ENCODE measurements around the gene GUCA2B.

GUCA2B gene

DNA sequence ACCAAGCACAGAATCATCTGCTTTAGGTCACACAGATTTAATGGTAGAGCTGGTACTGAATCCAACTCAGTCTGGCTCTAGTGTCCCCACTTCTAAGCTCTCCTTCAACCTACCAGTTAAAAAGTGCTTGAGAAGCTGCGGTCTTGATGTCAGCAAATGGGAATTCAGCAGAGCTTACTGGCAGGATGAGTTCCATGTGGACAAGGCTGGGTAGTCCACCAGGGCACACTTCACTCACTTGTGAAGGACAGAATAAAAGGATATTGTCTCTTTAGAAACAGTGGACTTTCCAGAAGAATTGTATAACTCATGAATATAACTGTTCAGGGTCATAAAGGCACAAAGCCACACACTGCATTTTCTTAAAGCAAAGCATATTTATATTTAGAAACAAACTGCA is 35.1 kb upstream of the GUCA2B start:
- DNase-seq, result no peak
- TF ChIP-seq, protein P1, sequence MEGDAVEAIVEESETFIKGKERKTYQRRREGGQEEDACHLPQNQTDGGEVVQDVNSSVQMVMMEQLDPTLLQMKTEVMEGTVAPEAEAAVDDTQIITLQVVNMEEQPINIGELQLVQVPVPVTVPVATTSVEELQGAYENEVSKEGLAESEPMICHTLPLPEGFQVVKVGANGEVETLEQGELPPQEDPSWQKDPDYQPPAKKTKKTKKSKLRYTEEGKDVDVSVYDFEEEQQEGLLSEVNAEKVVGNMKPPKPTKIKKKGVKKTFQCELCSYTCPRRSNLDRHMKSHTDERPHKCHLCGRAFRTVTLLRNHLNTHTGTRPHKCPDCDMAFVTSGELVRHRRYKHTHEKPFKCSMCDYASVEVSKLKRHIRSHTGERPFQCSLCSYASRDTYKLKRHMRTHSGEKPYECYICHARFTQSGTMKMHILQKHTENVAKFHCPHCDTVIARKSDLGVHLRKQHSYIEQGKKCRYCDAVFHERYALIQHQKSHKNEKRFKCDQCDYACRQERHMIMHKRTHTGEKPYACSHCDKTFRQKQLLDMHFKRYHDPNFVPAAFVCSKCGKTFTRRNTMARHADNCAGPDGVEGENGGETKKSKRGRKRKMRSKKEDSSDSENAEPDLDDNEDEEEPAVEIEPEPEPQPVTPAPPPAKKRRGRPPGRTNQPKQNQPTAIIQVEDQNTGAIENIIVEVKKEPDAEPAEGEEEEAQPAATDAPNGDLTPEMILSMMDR (IDR thresholded peaks at IDR 0.05; ENCODE audit: low read depth, low read length, missing control alignments), result no peak
- in situ Hi-C loops (cut with HindIII; ENCODE audit: low pct_ligation_motif_present, low sequenced_read_pairs), result no loop called here
- no peaks in the 10 kb centered on the region for H3K36me3 ChIP-seq (replicated peaks)
- no peak overlapping the region for H3K27ac ChIP-seq
- H3K27me3 ChIP-seq (replicated peaks), result no peaks in the 10 kb centered on the region
- no peak overlapping the region for H3K4me3 ChIP-seq (ENCODE audit: low read depth, low read length)

DNA sequence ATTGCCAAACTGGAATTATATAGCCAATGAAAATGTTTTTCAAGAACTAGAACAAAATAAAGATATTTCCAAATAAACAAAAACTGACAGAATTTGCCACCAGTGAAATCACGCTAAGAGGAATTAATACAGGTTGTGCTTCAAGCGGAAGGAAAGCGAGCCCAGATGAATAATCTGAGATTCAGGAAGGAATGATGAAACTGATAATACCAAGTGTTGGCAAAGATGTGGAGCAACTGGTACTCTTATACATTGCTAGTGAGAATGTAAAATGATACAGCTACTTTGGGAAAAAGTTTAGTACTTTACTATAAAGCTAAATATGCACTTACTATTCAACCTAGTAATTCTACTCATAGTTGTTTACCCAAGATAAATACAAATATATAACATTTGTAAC is 30.8 kb upstream of the GUCA2B start:
- no peak for DNase-seq
- Histone ChIP-seq H3K4me3 (ENCODE audit: low read depth, low read length) (no peak overlapping the region), H3K27me3 (replicated peaks) (no peaks in the 10 kb centered on the region), H3K27ac (no peak overlapping the region), H3K36me3 (replicated peaks) (no peaks in the 10 kb centered on the region)
- TF ChIP-seq, protein P1 (IDR thresholded peaks at IDR 0.05; ENCODE audit: low read depth, low read length, missing control alignments), result no peak
- in situ Hi-C loops (cut with HindIII; ENCODE audit: low pct_ligation_motif_present, low sequenced_read_pairs), result no loop called here

DNA sequence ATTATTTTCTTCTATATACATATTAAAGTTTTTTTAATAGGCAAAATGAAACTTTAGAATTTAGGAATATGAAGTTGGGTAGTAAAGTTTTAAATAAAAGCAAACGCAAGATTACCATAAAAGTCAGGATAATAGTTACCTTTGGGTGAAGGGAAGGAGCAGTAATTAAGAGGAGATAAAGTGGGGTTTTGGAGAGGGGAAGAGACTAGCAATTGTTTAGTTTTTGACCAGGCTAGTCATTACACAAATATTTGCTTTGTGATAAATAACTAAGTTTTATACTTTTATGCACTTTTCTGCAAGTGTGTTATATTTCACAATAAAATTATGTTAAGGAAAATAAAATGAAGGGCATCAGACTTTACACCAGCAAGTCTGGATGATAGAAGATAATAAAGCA is 27.7 kb upstream of the GUCA2B start:
- TF ChIP-seq, protein P1 (IDR thresholded peaks at IDR 0.05; ENCODE audit: low read depth, low read length, missing control alignments), result no peak
- Histone ChIP-seq H3K36me3 (replicated peaks) (no peaks in the 10 kb centered on the region), H3K4me3 (ENCODE audit: low read depth, low read length) (no peak overlapping the region), H3K27ac (no peak overlapping the region), H3K27me3 (replicated peaks) (no peaks in the 10 kb centered on the region)
- in situ Hi-C loops (cut with HindIII; ENCODE audit: low pct_ligation_motif_present, low sequenced_read_pairs), result no loop called here
- no peak for DNase-seq

DNA sequence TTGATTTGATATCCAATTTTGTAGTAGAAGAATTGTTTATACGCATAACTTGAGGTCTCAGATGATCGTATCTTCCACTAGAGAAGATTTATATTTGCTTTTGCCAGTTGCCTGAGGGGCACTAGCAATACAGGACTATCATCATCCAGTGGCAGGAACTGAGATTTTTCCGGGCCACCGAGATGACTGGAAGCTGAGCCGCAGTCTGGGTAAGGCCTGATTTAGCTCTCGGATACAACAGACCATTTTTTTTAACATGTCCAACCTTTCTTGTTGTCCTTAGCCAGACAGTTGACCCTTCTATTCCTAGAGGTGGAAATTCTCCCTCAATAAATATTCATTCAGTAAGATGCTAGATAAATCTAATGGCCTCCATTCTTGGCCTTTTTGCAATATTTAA is 25.4 kb upstream of the GUCA2B start:
- Histone ChIP-seq H3K27me3 (replicated peaks) (no peaks in the 10 kb centered on the region), H3K27ac (no peak overlapping the region), H3K4me3 (ENCODE audit: low read depth, low read length) (no peak overlapping the region), H3K36me3 (replicated peaks) (no peaks in the 10 kb centered on the region)
- in situ Hi-C loops (cut with HindIII; ENCODE audit: low pct_ligation_motif_present, low sequenced_read_pairs), result no loop called here
- DNase-seq, result no peak
- TF ChIP-seq, protein P1 (IDR thresholded peaks at IDR 0.05; ENCODE audit: low read depth, low read length, missing control alignments), result no peak

DNA sequence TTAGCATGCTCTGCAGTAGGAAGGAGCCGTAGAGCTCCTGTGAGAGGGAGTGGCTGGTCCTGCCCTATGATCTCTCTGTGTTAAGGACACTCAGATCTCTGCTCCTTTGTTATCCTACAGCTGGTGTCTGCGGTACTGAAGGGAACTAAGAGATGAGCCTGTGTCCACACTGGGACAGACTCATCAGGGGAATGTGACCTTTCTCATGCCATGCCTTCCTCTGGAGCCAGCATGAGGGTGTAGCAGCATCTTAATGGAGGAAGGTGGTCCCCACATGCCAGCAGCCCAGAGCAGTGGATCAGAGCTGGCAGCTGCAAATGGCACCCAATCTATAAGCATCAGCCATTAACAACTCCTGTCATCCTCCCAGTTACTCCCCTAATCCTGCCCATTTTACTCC is 24.7 kb upstream of the GUCA2B start:
- no peak for DNase-seq
- in situ Hi-C loops (cut with HindIII; ENCODE audit: low pct_ligation_motif_present, low sequenced_read_pairs), result no loop called here
- H3K27ac ChIP-seq, result no peak overlapping the region
- no peak overlapping the region for H3K4me3 ChIP-seq (ENCODE audit: low read depth, low read length)
- H3K36me3 ChIP-seq (replicated peaks), result no peaks in the 10 kb centered on the region
- no peaks in the 10 kb centered on the region for H3K27me3 ChIP-seq (replicated peaks)
- TF ChIP-seq, protein P1 (IDR thresholded peaks at IDR 0.05; ENCODE audit: low read depth, low read length, missing control alignments), result no peak

DNA sequence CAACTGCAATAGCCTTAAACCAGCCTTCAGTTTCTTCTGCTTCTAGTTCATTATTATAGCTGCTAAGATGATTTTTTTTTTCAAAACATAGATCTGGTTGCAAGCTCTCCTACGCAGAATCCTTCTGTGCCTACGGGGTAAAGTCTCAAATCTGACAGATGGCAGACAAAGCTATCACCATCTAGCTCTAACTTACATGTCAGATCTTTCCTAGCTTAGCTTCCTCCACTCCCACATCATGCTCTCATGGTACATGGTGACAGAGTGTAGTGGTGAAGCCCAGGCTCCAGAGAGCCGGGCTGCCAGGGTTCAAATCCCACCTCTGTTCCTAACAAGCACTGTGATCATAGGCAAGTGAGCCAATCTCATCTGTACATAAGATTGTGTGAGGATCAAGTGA is 24.2 kb upstream of the GUCA2B start:
- Histone ChIP-seq H3K27ac (no peak overlapping the region), H3K27me3 (replicated peaks) (no peaks in the 10 kb centered on the region), H3K4me3 (ENCODE audit: low read depth, low read length) (no peak overlapping the region), H3K36me3 (replicated peaks) (no peaks in the 10 kb centered on the region)
- in situ Hi-C loops (cut with HindIII; ENCODE audit: low pct_ligation_motif_present, low sequenced_read_pairs), result no loop called here
- TF ChIP-seq, protein P1 (IDR thresholded peaks at IDR 0.05; ENCODE audit: low read depth, low read length, missing control alignments), result no peak
- no peak for DNase-seq

Measured in brain microvascular endothelial cell (primary cell).